HepG2 (cell line): ENCODE results near the gene VAMP2. TPM values are rescaled to one million over a fixed set of nuclear protein-coding genes. Genes with fewer than 3 reads are reported as not detected.

Experiments used
- ATF1 ChIP-seq: IDR thresholded peaks from 2 replicates; pipeline ENCODE4 v1.6.1; 2016; ENCODE audit warnings: mild to moderate bottlenecking, control low read depth
- EEA1 ChIP-seq: sonication (generic); formaldehyde crosslinking; IDR thresholded peaks from 2 replicates; pipeline ENCODE4 v1.5.1; 2020; ENCODE audit warnings: mild to moderate bottlenecking, missing genetic modification reagents, borderline replicate concordance
- FOSL1 ChIP-seq: sonication (generic); formaldehyde crosslinking; IDR thresholded peaks from 2 replicates; pipeline ENCODE4 v1.9.0; 2021; ENCODE audit warnings: missing genetic modification reagents, borderline replicate concordance
- PAWR ChIP-seq: sonication (generic); formaldehyde crosslinking; IDR thresholded peaks from 2 replicates; pipeline ENCODE4 v1.4.0; 2020; ENCODE audit warnings: missing genetic modification reagents, mild to moderate bottlenecking, borderline replicate concordance
- RFX1 ChIP-seq: fragments of 450-650 bp; IDR thresholded peaks from 2 replicates; pipeline ENCODE4 v1.6.1; 2017
- SETDB1 ChIP-seq: sonication (generic); formaldehyde crosslinking; IDR thresholded peaks from 2 replicates; pipeline ENCODE4 v1.5.1; 2020; ENCODE audit warnings: missing genetic modification reagents, mild to moderate bottlenecking, borderline replicate concordance
- ZIK1 ChIP-seq: sonication (generic); formaldehyde crosslinking; IDR thresholded peaks from 2 replicates; pipeline ENCODE4 v1.5.0; 2020; ENCODE audit warnings: mild to moderate bottlenecking, low read depth, missing genetic modification reagents, borderline replicate concordance
- ZNF10 ChIP-seq: sonication (generic); formaldehyde crosslinking; IDR thresholded peaks from 2 replicates; pipeline ENCODE4 v1.4.0; 2020; ENCODE audit warnings: mild to moderate bottlenecking, low read depth, missing genetic modification reagents, borderline replicate concordance
- ZNF101 ChIP-seq: sonication (generic); formaldehyde crosslinking; IDR thresholded peaks from 2 replicates; pipeline ENCODE4 v1.4.0; 2020; ENCODE audit warnings: mild to moderate bottlenecking, low read depth, missing genetic modification reagents, borderline replicate concordance
- ZNF292 ChIP-seq: sonication (generic); formaldehyde crosslinking; IDR thresholded peaks from 2 replicates; pipeline ENCODE4 v1.8.1; 2022; ENCODE audit warnings: mild to moderate bottlenecking, low read depth, missing genetic modification reagents, borderline replicate concordance
- ZNF678 ChIP-seq: sonication (generic); formaldehyde crosslinking; IDR thresholded peaks from 2 replicates; pipeline ENCODE4 v1.4.0; 2020; ENCODE audit warnings: mild to moderate bottlenecking, missing genetic modification reagents
- polyA plus RNA-seq, 8 experiments: library from polyadenylated mRNA; depleted of rRNA in 3 of 8; stranded (reverse) in 7 of 8; unstranded in 1 of 8; fragments of >200 nt; fragmentation: Illumina TruSeq in 4 of 8; extraction: Trizol in 4 of 8; gene quantifications; 2 replicates each; pipeline versions ENCODE4 v1.2.1 to v1.2.3, GENCODE V29; 2011 to 2016; ENCODE audit warnings: low read depth in 4 of 8, missing spikeins in 1 of 8, mixed read lengths in 1 of 8; ENCODE audit not compliant: insufficient read depth in 1 of 8
- total RNA-seq, 5 experiments: library from RNA; depleted of rRNA; stranded (reverse); fragments of >200 nt; fragmentation: Illumina TruSeq; extraction: Trizol; gene quantifications; 2 replicates each; pipeline ENCODE4 v1.2.3, GENCODE V29; 2016; ENCODE audit warnings: low read depth in 1 of 5
- TF ChIP-seq, protein P1 (sequence below): sonication (generic); formaldehyde crosslinking; IDR thresholded peaks from 2 replicates; pipeline ENCODE4 v1.5.1; 2020; ENCODE audit warnings: mild to moderate bottlenecking, moderate library complexity, missing genetic modification reagents
- TF ChIP-seq, protein P2 (sequence below): sonication (generic); formaldehyde crosslinking; IDR thresholded peaks from 2 replicates; pipeline ENCODE4 v1.8.1; 2023; ENCODE audit warnings: mild to moderate bottlenecking, missing genetic modification reagents, borderline replicate concordance
- TF ChIP-seq, protein P3 (sequence below): fragments of 450-650 bp; IDR thresholded peaks from 2 replicates; pipeline ENCODE4 v1.6.1; 2017; ENCODE audit warnings: mild to moderate bottlenecking
- TF ChIP-seq, protein P4 (sequence below): sonication (generic); formaldehyde crosslinking; IDR thresholded peaks from 2 replicates; pipeline ENCODE4 v1.4.0; 2020; ENCODE audit warnings: missing genetic modification reagents
- TF ChIP-seq, protein P5 (sequence below): sonication (generic); formaldehyde crosslinking; IDR thresholded peaks from 2 replicates; pipeline ENCODE4 v1.5.1; 2020; ENCODE audit warnings: mild to moderate bottlenecking, missing genetic modification reagents, moderate library complexity

The VAMP2 gene
- total and polyA plus RNA-seq, 2 of the 13 experiments (the other 11 are each of a cell fraction or from before 2014, with no cell fraction given): 3.9 to 17.2 TPM

DNA sequence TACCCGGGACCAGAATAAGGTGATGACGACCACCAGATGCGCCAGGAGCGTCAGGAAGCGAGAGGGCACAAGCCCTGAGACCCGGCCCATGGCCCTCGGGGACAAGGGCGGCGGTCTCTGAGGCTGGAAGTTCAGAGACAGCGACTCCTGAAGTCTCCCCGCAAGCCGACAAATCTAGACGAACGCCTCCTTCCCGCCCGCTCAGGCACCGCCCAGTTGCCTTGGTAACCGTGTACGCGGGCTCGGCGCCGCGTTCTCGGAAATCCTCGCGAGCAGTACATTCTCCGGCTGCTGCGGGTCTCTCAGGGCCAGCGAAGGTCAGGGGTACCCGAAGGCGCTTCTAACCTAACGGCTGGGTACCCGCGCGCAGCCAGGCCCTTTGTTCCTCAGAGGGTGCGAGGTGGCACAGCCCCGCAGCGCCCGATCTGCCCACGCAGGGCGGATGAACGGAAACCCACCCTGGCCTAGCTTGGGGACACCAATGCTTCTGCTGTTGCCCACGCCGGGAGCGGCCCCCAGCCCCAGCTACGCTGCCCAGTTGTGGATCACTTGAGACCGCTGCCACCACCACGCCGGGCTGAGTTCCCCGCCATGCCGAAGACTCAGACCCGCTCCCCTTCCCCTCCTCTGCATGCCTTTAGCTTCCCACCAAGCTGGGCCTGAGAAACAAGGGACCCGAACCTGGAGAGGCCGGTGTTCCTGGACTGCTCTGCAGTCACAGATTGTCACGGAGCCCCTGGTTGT lies 13.6 kb upstream of the VAMP2 start, which contains the start of gene TMEM107 (continued):
- TF ChIP-seq PAWR (CRISPR knock-in tag) (no peak), ZNF292 (CRISPR knock-in tag) (peak; percentile 49; the same call in 1 of the 2 replicates), ZNF10 (no peak), ZNF678 (CRISPR knock-in tag) (no peak), ATF1 (no peak), RFX1 (peak; percentile 90), EEA1 (peak; percentile 40; the same call in 1 of the 2 replicates), SETDB1 (CRISPR knock-in tag) (no peak), FOSL1 (CRISPR knock-in tag) (no peak), ZIK1 (CRISPR knock-in tag) (no peak), ZNF101 (no peak)
- TF ChIP-seq, protein P1, sequence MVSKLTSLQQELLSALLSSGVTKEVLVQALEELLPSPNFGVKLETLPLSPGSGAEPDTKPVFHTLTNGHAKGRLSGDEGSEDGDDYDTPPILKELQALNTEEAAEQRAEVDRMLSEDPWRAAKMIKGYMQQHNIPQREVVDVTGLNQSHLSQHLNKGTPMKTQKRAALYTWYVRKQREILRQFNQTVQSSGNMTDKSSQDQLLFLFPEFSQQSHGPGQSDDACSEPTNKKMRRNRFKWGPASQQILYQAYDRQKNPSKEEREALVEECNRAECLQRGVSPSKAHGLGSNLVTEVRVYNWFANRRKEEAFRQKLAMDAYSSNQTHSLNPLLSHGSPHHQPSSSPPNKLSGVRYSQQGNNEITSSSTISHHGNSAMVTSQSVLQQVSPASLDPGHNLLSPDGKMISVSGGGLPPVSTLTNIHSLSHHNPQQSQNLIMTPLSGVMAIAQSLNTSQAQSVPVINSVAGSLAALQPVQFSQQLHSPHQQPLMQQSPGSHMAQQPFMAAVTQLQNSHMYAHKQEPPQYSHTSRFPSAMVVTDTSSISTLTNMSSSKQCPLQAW (CRISPR knock-in tag): no peak
- TF ChIP-seq, protein P2, sequence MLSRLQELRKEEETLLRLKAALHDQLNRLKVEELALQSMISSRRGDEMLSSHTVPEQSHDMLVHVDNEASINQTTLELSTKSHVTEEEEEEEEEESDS: no peak
- TF ChIP-seq, protein P3, sequence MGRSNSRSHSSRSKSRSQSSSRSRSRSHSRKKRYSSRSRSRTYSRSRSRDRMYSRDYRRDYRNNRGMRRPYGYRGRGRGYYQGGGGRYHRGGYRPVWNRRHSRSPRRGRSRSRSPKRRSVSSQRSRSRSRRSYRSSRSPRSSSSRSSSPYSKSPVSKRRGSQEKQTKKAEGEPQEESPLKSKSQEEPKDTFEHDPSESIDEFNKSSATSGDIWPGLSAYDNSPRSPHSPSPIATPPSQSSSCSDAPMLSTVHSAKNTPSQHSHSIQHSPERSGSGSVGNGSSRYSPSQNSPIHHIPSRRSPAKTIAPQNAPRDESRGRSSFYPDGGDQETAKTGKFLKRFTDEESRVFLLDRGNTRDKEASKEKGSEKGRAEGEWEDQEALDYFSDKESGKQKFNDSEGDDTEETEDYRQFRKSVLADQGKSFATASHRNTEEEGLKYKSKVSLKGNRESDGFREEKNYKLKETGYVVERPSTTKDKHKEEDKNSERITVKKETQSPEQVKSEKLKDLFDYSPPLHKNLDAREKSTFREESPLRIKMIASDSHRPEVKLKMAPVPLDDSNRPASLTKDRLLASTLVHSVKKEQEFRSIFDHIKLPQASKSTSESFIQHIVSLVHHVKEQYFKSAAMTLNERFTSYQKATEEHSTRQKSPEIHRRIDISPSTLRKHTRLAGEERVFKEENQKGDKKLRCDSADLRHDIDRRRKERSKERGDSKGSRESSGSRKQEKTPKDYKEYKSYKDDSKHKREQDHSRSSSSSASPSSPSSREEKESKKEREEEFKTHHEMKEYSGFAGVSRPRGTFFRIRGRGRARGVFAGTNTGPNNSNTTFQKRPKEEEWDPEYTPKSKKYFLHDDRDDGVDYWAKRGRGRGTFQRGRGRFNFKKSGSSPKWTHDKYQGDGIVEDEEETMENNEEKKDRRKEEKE: no peak
- TF ChIP-seq, protein P4, sequence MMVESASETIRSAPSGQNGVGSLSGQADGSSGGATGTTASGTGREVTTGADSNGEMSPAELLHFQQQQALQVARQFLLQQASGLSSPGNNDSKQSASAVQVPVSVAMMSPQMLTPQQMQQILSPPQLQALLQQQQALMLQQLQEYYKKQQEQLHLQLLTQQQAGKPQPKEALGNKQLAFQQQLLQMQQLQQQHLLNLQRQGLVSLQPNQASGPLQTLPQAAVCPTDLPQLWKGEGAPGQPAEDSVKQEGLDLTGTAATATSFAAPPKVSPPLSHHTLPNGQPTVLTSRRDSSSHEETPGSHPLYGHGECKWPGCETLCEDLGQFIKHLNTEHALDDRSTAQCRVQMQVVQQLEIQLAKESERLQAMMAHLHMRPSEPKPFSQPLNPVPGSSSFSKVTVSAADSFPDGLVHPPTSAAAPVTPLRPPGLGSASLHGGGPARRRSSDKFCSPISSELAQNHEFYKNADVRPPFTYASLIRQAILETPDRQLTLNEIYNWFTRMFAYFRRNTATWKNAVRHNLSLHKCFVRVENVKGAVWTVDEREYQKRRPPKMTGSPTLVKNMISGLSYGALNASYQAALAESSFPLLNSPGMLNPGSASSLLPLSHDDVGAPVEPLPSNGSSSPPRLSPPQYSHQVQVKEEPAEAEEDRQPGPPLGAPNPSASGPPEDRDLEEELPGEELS (CRISPR knock-in tag): no peak; the same call in 1 of the 2 replicates
- TF ChIP-seq, protein P5, sequence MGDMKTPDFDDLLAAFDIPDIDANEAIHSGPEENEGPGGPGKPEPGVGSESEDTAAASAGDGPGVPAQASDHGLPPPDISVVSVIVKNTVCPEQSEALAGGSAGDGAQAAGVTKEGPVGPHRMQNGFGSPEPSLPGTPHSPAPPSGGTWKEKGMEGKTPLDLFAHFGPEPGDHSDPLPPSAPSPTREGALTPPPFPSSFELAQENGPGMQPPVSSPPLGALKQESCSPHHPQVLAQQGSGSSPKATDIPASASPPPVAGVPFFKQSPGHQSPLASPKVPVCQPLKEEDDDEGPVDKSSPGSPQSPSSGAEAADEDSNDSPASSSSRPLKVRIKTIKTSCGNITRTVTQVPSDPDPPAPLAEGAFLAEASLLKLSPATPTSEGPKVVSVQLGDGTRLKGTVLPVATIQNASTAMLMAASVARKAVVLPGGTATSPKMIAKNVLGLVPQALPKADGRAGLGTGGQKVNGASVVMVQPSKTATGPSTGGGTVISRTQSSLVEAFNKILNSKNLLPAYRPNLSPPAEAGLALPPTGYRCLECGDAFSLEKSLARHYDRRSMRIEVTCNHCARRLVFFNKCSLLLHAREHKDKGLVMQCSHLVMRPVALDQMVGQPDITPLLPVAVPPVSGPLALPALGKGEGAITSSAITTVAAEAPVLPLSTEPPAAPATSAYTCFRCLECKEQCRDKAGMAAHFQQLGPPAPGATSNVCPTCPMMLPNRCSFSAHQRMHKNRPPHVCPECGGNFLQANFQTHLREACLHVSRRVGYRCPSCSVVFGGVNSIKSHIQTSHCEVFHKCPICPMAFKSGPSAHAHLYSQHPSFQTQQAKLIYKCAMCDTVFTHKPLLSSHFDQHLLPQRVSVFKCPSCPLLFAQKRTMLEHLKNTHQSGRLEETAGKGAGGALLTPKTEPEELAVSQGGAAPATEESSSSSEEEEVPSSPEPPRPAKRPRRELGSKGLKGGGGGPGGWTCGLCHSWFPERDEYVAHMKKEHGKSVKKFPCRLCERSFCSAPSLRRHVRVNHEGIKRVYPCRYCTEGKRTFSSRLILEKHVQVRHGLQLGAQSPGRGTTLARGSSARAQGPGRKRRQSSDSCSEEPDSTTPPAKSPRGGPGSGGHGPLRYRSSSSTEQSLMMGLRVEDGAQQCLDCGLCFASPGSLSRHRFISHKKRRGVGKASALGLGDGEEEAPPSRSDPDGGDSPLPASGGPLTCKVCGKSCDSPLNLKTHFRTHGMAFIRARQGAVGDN (CRISPR knock-in tag): peak; percentile 86
